IMR-90 (cell line): ENCODE data around the gene ACACB. TPM values are rescaled to one million over a fixed set of nuclear protein-coding genes. Genes with fewer than 3 reads are reported as not detected.

Source experiments
- ATAC-seq: fragments of 200-7000 bp; cut with Tn5 transposase; 2 replicates; pipeline ENCODE4 v1.9.1; 2020; ENCODE audit warnings: low read depth, mild to moderate bottlenecking, moderate library complexity
- BruUV-seq: library from RNA; stranded (reverse); fragments of 400-500 nt; replicated peaks from 2 replicates; lab custom pipeline; 2021; lab: Mats Ljungman, UMichigan
- CTCF ChIA-PET: fragments of 300-600 bp; formaldehyde crosslinking; extraction: SDS; loops from one replicate; lab custom pipeline; 2021; ENCODE audit warnings: antibody characterized with exemption; lab: Yijun Ruan, JAX
- POLR2A ChIA-PET: fragments of 300-600 bp; sonication (Branson Sonifier 250); formaldehyde crosslinking; loops from one replicate; lab custom pipeline; 2022; ENCODE audit warnings: antibody characterized with exemption; ENCODE audit not compliant: unreplicated experiment; lab: Charles Lee
- DNase-seq: peaks from one replicate; pipeline ENCODE4 v3.0.0; 2013
- H2AFZ ChIP-seq: replicated peaks from 2 replicates; pipeline ENCODE3; 2013; ENCODE audit warnings: low read length, mild to moderate bottlenecking; ENCODE audit not compliant: poor library complexity
- H2AK5ac ChIP-seq: 2 replicates; pipeline ENCODE4 v1.6.1; 2013; ENCODE audit warnings: low read depth, low read length, inconsistent platforms
- H2AK9ac ChIP-seq: replicated peaks from 2 replicates; pipeline ENCODE3; 2013; ENCODE audit warnings: mild to moderate bottlenecking, low read depth, low read length, moderate library complexity; ENCODE audit not compliant: poor library complexity
- H2BK120ac ChIP-seq: 2 replicates; pipeline ENCODE4 v1.6.1; 2013; ENCODE audit warnings: low read depth, low read length, inconsistent platforms
- H2BK15ac ChIP-seq: 3 replicates; pipeline ENCODE4 v1.6.1; 2013; ENCODE audit warnings: low read depth, low read length, inconsistent platforms
- H2BK20ac ChIP-seq: 2 replicates; pipeline ENCODE4 v1.6.1; 2013; ENCODE audit warnings: low read depth, mild to moderate bottlenecking, inconsistent platforms, low read length, moderate library complexity
- H2BK5ac ChIP-seq: 2 replicates; pipeline ENCODE4 v1.6.1; 2013; ENCODE audit warnings: mild to moderate bottlenecking, low read depth, low read length, inconsistent platforms; ENCODE audit not compliant: poor library complexity, severe bottlenecking
- H3K14ac ChIP-seq: replicated peaks from 2 replicates; pipeline ENCODE4 v1.6.1; 2013; ENCODE audit warnings: low read depth, low read length, inconsistent platforms
- H3K18ac ChIP-seq: 2 replicates; pipeline ENCODE4 v1.6.1; 2013; ENCODE audit warnings: low read depth, low read length, control low read depth
- H3K23ac ChIP-seq: 2 replicates; pipeline ENCODE4 v1.6.1; 2013; ENCODE audit warnings: low read depth, low read length, inconsistent platforms
- H3K27ac ChIP-seq: 2 replicates; pipeline ENCODE4 v1.5.1; 2013; ENCODE audit warnings: mild to moderate bottlenecking, control low read depth, low read length; ENCODE audit not compliant: insufficient read depth
- H3K27me3 ChIP-seq: 2 replicates; pipeline ENCODE4 v1.6.1; 2013; ENCODE audit warnings: low read length; ENCODE audit not compliant: control insufficient read depth, insufficient read depth
- H3K36me3 ChIP-seq: 2 replicates; pipeline ENCODE4 v1.6.1; 2013; ENCODE audit warnings: low read length, mixed read lengths; ENCODE audit not compliant: control insufficient read depth, insufficient read depth
- H3K4ac ChIP-seq: 2 replicates; pipeline ENCODE4 v1.6.1; 2013; ENCODE audit warnings: low read depth, low read length, inconsistent platforms
- H3K4me1 ChIP-seq: 2 replicates; pipeline ENCODE4 v1.6.1; 2013; ENCODE audit warnings: low read length, mixed read lengths; ENCODE audit not compliant: control insufficient read depth, insufficient read depth
- H3K4me2 ChIP-seq: 2 replicates; pipeline ENCODE4 v1.6.1; 2013; ENCODE audit warnings: low read depth, mild to moderate bottlenecking, control low read depth, low read length, moderate library complexity
- H3K4me3 ChIP-seq: 2 replicates; pipeline ENCODE4 v1.5.1; 2013; ENCODE audit warnings: low read depth, mild to moderate bottlenecking, control low read depth, low read length, moderate library complexity; ENCODE audit not compliant: insufficient read depth
- H3K56ac ChIP-seq: 2 replicates; pipeline ENCODE4 v1.6.1; 2013; ENCODE audit warnings: low read length, inconsistent platforms; ENCODE audit not compliant: insufficient read depth; ENCODE audit errors: extremely low read depth
- H3K79me1 ChIP-seq, 2 experiments: 2 replicates each; pipeline ENCODE4 v1.6.1; 2013; ENCODE audit warnings: low read length in 2 of 2, inconsistent platforms in 1 of 2, low read depth in 1 of 2
- H3K9ac ChIP-seq: 2 replicates; pipeline ENCODE4 v1.6.1; 2013; ENCODE audit warnings: low read depth, low read length, control low read depth
- H3K9me1 ChIP-seq: 2 replicates; pipeline ENCODE4 v1.6.1; 2013; ENCODE audit warnings: low read length, inconsistent platforms; ENCODE audit not compliant: insufficient read depth
- H3K9me3 ChIP-seq: 2 replicates; pipeline ENCODE4 v1.6.1; 2013; ENCODE audit warnings: low read length; ENCODE audit not compliant: control insufficient read depth, insufficient read depth
- H4K20me1 ChIP-seq: 2 replicates; pipeline ENCODE4 v1.6.1; 2013; ENCODE audit warnings: low read length, inconsistent platforms; ENCODE audit not compliant: insufficient read depth
- H4K5ac ChIP-seq: 2 replicates; pipeline ENCODE4 v1.6.1; 2013; ENCODE audit warnings: mild to moderate bottlenecking, low read depth, low read length, control low read depth
- H4K8ac ChIP-seq, 2 experiments: 2 replicates each; pipeline ENCODE4 v1.6.1; 2013; ENCODE audit warnings: low read depth in 2 of 2, low read length in 2 of 2, control low read depth in 1 of 2, inconsistent platforms in 1 of 2
- H4K91ac ChIP-seq: 2 replicates; pipeline ENCODE4 v1.6.1; 2013; ENCODE audit warnings: low read depth, low read length, inconsistent platforms; ENCODE audit not compliant: insufficient read depth
- BHLHE40 ChIP-seq: fragments of 150-350 bp; IDR thresholded peaks from 2 replicates; pipeline ENCODE4 v1.6.1; 2016; ENCODE audit warnings: mild to moderate bottlenecking, low read depth, low read length
- CEBPB ChIP-seq: IDR thresholded peaks from 2 replicates; pipeline ENCODE4 v1.6.1; 2012; ENCODE audit warnings: low read depth, low read length, improper control_type of control experiment
- CHD1 ChIP-seq: IDR thresholded peaks from 2 replicates; pipeline ENCODE4 v1.6.1; 2012; ENCODE audit warnings: low read depth, low read length, improper control_type of control experiment
- CTCF ChIP-seq: conservative IDR thresholded peaks from 2 replicates; pipeline ENCODE4 v1.5.1; 2012; ENCODE audit warnings: mild to moderate bottlenecking, low read depth, low read length, improper control_type of control experiment
- ELK1 ChIP-seq: fragments of 150-350 bp; IDR thresholded peaks from 2 replicates; pipeline ENCODE4 v1.6.1; 2016; ENCODE audit warnings: low read depth, mild to moderate bottlenecking, low read length, moderate library complexity, borderline replicate concordance
- FOS ChIP-seq: fragments of 150-350 bp; IDR thresholded peaks from 2 replicates; pipeline ENCODE4 v1.6.1; 2016; ENCODE audit warnings: low read depth, low read length
- MAFK ChIP-seq: IDR thresholded peaks from 2 replicates; pipeline ENCODE4 v1.6.1; 2012; ENCODE audit warnings: low read depth, low read length, improper control_type of control experiment
- MAZ ChIP-seq: IDR thresholded peaks from 2 replicates; pipeline ENCODE4 v1.6.1; 2012; ENCODE audit warnings: low read depth, mild to moderate bottlenecking, low read length, improper control_type of control experiment, moderate library complexity, borderline replicate concordance
- MXI1 ChIP-seq: IDR thresholded peaks from 2 replicates; pipeline ENCODE4 v1.6.1; 2012; ENCODE audit warnings: low read depth, mild to moderate bottlenecking, low read length, moderate library complexity, borderline replicate concordance
- NFE2L2 ChIP-seq: fragments of 150-350 bp; IDR thresholded peaks from 2 replicates; pipeline ENCODE4 v1.6.1; 2016; ENCODE audit warnings: low read depth, mild to moderate bottlenecking, low read length
- POLR2A ChIP-seq: IDR thresholded peaks from 2 replicates; pipeline ENCODE4 v1.6.1; 2012; ENCODE audit warnings: mild to moderate bottlenecking, low read depth, low read length
- RAD21 ChIP-seq: IDR thresholded peaks from 2 replicates; pipeline ENCODE4 v1.6.1; 2012; ENCODE audit warnings: low read length, improper control_type of control experiment
- RCOR1 ChIP-seq: IDR thresholded peaks from 2 replicates; pipeline ENCODE4 v1.6.1; 2012; ENCODE audit warnings: mild to moderate bottlenecking, low read length, improper control_type of control experiment; ENCODE audit not compliant: insufficient replicate concordance
- RFX5 ChIP-seq: IDR thresholded peaks from 2 replicates; pipeline ENCODE4 v1.8.0; 2012; ENCODE audit warnings: low read depth, mild to moderate bottlenecking, low read length, moderate library complexity
- SMC3 ChIP-seq: fragments of 150-350 bp; IDR thresholded peaks from 2 replicates; pipeline ENCODE4 v1.6.1; 2016; ENCODE audit warnings: low read depth, mild to moderate bottlenecking, antibody characterized with exemption, low read length, moderate library complexity
- USF2 ChIP-seq: fragments of 150-350 bp; IDR thresholded peaks from 2 replicates; pipeline ENCODE4 v1.6.1; 2017; ENCODE audit warnings: mild to moderate bottlenecking, antibody characterized with exemption, low read length, low read depth
- WGBS, 2 experiments: methylation state at CpG; one replicate each; pipeline versions ENCODE4 v1.1.5 to v1.1.7; 2013; ENCODE audit warnings: missing lambda C conversion rate in 2 of 2; ENCODE audit not compliant: insufficient read length in 1 of 2; ENCODE audit errors: extremely low coverage in 2 of 2; 5-methylcytosine and 5-hydroxymethylcytosine counted together
- dilution Hi-C: fragments of 300-500 bp; cut with HindIII; formaldehyde crosslinking; loops from one replicate; pipeline ENCODE4 v1.14.3; 2018; ENCODE audit warnings: low sequenced_read_pairs; ENCODE audit not compliant: unreplicated experiment
- in situ Hi-C: fragments of 300-500 bp; cut with MboI; formaldehyde crosslinking; loops from 3 replicates; pipeline ENCODE4 v1.14.3; 2019; ENCODE audit warnings: low sequenced_read_pairs, inconsistent platforms, mixed read lengths
- intact Hi-C: fragments of 100-400 bp; cut with micrococcal nuclease; formaldehyde crosslinking; loops from 2 replicates; pipeline ENCODE4 v1.10.0; 2022
- polyA plus RNA-seq, 3 experiments: library from polyadenylated mRNA; depleted of rRNA; stranded (reverse); fragments of >200 nt; gene quantifications; 2 replicates each; pipeline ENCODE4 v1.2.3, GENCODE V29; 2012; ENCODE audit warnings: low replicate concordance in 1 of 3
- total RNA-seq: library from RNA; depleted of rRNA; stranded (reverse); fragments of >200 nt; gene quantifications from 2 replicates; pipeline ENCODE4 v1.2.3, GENCODE V29; 2012

ACACB gene
- total and polyA plus RNA-seq, 2 of the 4 experiments (the other 2 are of a cell fraction): 2.0 to 2.1 TPM

- dilution Hi-C loops: no loop called here
- DNase-seq: peak; percentile 57
Measured at GRCh38 chr12:109169686-109170085, 53.3 kb downstream of the ACACB start.

More at GRCh38 chr12:109169686-109170085, 53.3 kb downstream of the ACACB start:
- H3K9me3 ChIP-seq: no peaks in the 10 kb centered on the region
- no peak overlapping the region for H2BK120ac ChIP-seq
- no peak overlapping the region for H2BK15ac ChIP-seq
- no peak overlapping the region for H3K14ac ChIP-seq
- ChIA-PET POLR2A (interaction anchor here (0.6 kb wide), 1 partner anchor 532 kb away, joined by 4 read pairs; no protein-coding TSS in a partner anchor), CTCF (no interaction called here)
- H3K27ac ChIP-seq: no peak overlapping the region
- H3K36me3 ChIP-seq: peaks cover 9% of the 10 kb centered on the region
- no peak overlapping the region for H3K9ac ChIP-seq
- in situ Hi-C loops: no loop called here
- H3K4me2 ChIP-seq: no peak overlapping the region
- H3K79me1 ChIP-seq: no peaks in the 10 kb centered on the region
- H3K4ac ChIP-seq: no peak overlapping the region
- no peak overlapping the region for H2BK5ac ChIP-seq
- no peaks in the 10 kb centered on the region for H3K27me3 ChIP-seq
- H3K56ac ChIP-seq: no peak overlapping the region
- no CpG with 5 or more reads among the region's 6 CpGs for WGBS, 2 experiments
- no peak overlapping the region for H2BK20ac ChIP-seq
- H3K9me1 ChIP-seq: peaks cover 9% of the 10 kb centered on the region
- BruUV-seq: no TSS peak
- no peak overlapping the region for H2AK5ac ChIP-seq
- TF ChIP-seq POLR2A (no peak), USF2 (no peak), RCOR1 (no peak), RFX5 (no peak), CHD1 (no peak), MAZ (no peak), RAD21 (no peak), CEBPB (no peak), ELK1 (no peak), FOS (no peak), CTCF (no peak), BHLHE40 (no peak), MAFK (no peak), SMC3 (no peak), NFE2L2 (no peak), MXI1 (no peak)
- H4K8ac ChIP-seq: no peak overlapping the region
- H4K5ac ChIP-seq: no peak overlapping the region
- H3K23ac ChIP-seq: no peak overlapping the region
- peaks cover 13% of the 10 kb centered on the region; the same call in 1 of the 2 replicates for H3K4me1 ChIP-seq
- ATAC-seq: peak; percentile 62
- no peak overlapping the region for H4K91ac ChIP-seq
- H2AFZ ChIP-seq: no peak overlapping the region
- H2AK9ac ChIP-seq: no peak overlapping the region
- H3K4me3 ChIP-seq: no peak overlapping the region
- no peak overlapping the region for H3K18ac ChIP-seq
- H4K20me1 ChIP-seq: no peaks in the 10 kb centered on the region; the same call in 1 of the 2 replicates
- intact Hi-C loops: no loop called here
